COR-L47 (cell line): Measurements from ENCODE around the gene STAM.

Experiments used
- DNase-seq: peaks from one replicate; lab custom pipeline; 2025; lab: John Stamatoyannopoulos, UW

Gene STAM

DNA sequence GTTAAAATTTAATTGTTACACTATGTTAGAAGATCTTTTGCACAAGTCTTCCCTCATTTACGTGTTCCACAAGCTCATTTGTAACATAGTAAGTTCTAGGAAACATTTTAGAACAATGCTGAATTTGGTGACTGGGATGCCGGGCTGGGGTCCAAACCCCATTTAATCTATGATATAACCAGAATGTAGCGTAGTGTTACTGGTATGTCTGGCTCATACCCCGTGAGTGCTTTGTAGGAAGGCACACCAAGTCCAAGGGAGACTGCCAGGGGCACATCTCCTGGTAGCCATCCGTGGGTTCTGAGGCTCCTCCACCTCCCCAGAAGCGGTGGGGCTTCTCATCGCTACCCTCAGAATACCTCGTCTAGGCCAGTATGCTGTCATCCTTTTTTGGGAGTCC lies 86.7 kb downstream of the STAM start:
- DNase-seq = no peak

DNA sequence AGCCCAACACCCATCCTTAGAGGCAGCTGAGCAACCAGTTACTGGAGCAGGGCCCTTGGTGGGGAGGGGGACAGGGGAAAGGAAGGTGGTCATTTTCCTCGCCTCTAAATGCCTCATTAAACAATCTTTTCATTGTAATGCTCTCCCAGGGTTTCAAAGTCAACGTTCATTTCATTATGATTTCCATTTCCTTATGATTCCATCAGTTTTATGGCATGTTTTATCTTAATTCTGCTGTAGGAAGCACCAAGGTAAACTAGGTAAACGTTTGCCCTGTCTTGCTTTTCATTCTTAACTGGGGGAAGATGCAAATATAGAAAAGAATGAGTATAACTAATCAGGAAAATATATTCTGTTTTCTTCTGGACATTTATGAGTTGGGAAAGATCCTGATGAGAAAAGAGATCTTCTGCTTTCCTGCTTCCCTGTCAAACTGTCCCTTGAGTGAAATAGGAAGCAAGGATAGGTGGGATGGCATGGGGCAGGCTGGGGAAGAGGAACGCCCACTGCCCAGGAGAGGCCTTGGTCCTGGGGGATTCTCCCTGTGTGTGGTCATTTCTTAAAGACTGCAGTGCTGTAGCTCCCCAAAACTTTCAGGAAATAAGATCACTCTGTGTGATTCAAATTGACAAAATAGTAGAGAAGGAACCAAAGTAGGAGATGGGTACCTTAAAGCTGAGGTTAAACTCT lies 87.5 kb downstream of the STAM start:
- no peak for DNase-seq

GRCh38 chr10:17733620-17734019 lies 89.7 kb downstream of the STAM start:
- no peak for DNase-seq

- no peak for DNase-seq
Observed at GRCh38 chr10:17734432-17735080, 90.6 kb downstream of the STAM start.

GRCh38 chr10:17735166-17735941 lies 91.4 kb downstream of the STAM start:
- DNase-seq = no peak

DNA sequence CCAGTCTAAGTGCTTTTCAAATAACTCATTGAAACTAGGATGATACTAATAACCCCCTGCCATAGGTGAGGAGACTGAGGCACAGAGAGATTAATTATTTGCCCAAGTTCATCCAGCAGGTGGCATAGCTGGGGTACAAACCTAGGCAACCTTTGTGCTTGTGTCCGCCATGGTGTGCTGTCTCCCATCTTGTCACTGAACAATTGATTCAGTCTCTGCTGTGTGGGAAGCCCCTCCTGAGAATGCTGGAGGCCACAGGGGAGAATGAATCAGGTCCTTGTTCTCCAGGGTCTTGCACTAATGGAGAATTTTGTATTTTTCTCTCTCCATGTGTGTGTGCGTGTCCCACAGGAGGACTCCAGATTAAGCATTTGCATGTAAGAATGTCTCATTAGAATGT lies 92.3 kb downstream of the STAM start:
- no peak for DNase-seq

DNA sequence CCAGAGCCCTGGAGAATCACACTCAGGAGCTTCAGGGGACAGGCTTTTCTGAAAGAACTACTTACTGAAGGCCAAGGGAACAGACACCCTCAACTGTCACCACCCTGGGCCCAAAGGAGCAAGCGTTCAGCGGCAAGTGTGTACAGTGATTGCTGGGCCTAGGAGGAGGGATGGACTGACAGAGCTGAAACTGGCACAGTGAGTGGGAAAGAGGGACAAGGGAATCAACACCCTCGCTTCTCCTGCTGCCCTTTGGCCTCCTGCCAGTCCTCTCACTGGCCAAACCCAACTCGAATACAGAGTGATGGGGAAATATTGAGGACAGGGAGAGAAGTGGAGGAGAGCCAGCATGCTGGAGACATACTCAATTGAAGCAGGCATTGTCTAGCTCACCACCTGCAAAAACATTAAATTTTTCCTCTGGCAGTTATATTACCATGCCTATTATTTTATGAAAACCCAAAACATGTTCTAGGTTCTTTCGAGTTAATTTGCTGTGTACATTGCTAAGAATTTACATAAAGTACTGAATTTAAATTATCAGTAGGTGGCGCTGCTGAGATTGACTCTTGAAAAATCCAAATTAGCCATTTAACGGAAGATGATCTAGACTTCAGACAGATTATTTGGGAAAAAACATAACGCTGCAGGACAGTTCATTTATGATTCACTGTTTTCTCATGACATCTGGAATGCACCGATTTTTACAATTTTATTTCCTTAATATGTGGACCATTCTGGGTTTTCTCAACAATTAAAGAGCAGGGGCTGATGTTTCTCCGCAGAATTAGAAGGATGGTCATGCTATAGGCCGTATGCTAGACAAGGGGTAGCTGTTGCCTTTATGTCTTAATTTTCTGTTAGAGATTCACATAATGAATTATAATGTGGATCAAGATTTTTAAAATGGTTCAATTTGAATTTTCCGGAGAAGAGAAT lies 93.3 kb downstream of the STAM start:
- DNase-seq = no peak

- no peak for DNase-seq
Observed at GRCh38 chr10:17740668-17741067, 96.7 kb downstream of the STAM start.

- DNase-seq = no peak
Observed at GRCh38 chr10:17742918-17743317, 99.0 kb downstream of the STAM start.

DNA sequence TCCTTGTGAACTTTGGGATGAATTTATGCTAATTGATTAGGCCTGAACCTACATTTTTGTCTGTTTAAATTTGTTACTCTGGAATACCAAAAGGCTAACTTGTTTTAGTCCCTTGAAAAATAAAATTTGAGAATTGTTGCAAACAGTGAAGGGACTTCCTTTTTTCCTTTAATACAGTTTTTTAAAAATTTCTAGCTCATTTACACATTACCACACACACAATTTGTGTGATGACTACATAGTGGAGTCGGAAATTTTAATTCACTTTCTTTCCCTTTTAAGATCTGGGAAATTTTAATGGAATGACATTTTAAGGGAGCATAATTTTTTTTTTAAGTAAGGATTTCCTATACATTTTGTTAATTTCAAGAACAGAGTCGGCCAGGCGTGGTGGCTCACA lies 99.5 kb downstream of the STAM start:
- DNase-seq = no peak

GRCh38 chr10:17744341-17744861 lies 100.5 kb downstream of the STAM start:
- no peak for DNase-seq

DNA sequence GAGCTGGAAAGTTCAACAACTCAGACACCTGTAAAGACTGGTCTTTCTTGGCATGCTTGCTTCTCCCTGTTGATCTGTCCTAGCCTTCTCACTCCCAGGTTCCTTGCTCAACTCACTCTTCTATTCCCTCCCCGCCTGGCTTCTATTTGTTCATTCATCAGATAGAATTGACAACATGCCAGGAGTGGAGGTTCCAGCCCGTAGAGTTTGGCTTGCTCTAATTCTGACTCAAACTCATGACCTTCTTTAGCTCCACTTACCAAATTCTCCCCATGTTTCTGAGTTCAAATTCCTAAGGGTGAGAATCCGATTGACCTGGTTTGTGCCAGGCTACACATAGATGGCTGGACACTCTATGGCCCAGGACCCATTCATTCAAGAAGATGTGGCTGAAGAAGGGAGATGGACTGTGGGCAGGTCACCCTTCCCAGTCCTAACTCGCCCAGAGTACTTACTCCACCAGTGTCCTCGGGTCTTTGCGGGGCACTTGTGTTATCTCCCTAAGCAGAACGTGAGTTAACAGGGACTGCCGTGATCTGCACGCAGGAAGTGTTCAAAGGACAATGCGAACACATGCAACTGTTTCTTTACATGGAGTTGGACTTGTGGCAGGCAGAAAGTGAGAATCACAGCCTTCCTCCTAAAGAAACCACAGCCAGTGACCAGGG lies 104.1 kb downstream of the STAM start:
- no peak for DNase-seq

DNA sequence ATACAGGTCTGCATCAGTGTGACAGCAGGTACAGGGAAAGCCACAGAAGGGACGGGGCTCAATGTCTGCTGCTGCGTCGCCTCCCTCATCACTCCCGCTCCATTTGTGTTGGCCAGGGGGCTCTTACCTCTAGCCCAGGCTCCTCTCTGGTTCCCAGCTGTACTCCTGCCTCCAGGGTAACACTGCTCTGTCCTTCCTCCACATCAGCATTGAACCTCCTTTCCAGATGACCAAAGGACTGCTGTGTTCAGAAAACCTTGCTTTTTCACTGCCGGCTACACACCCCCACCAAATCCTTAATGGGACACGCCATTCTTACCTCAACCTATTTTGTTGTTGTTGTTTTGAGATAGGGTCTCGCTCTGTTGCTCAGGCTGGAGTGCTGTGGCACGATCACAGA lies 105.9 kb downstream of the STAM start:
- no peak for DNase-seq

GRCh38 chr10:17751781-17752445 lies 108.0 kb downstream of the STAM start, which contains the start of gene TMEM236:
Gene TMEM236, plus strand, starts transcription at chr10:17752201. Its CDS starts 95 bp downstream, at chr10:17752296.
- DNase-seq = no peak

GRCh38 chr10:17756557-17757217 lies 112.7 kb downstream of the STAM start:
- no peak for DNase-seq

DNA sequence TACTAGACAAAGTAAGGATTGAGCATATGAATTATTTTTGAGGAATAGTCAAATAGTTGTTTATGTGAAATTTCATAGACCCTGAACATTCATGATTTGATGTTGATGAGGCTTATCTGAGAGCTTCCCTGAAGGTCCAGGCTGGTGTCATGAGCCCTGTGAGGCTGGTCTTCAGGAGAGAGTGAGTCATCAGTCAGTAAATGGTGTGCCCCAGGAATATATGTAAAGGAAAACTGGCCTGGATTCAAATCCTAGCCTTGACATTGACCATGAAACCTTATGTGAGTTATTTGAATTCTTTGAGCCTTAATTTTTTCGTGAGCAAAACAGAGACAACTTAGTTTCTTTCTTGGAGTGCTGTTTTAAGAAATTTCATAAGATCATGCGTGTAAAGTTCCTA lies 114.2 kb downstream of the STAM start:
- DNase-seq = no peak

GRCh38 chr10:17758896-17759295 lies 114.9 kb downstream of the STAM start:
- DNase-seq = no peak

DNA sequence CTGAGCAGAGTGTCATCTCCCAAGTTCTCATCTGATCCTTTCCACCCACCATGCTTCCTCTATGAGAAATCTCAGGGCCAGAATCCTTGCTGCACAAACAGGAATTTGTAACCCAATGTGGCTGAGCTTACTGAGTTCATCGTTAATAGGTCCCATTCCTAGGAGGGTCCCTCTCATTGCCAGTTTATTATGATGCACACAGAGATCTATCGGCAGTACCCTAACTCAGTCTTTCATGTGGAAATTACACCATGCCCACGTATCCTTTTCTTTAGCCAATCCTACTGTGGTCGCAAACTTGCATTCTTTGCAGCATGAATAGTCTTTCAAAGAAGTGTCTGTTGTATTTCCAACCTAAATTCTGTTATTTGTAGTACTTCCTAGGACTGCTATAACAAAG lies 120.2 kb downstream of the STAM start:
- DNase-seq = no peak

DNA sequence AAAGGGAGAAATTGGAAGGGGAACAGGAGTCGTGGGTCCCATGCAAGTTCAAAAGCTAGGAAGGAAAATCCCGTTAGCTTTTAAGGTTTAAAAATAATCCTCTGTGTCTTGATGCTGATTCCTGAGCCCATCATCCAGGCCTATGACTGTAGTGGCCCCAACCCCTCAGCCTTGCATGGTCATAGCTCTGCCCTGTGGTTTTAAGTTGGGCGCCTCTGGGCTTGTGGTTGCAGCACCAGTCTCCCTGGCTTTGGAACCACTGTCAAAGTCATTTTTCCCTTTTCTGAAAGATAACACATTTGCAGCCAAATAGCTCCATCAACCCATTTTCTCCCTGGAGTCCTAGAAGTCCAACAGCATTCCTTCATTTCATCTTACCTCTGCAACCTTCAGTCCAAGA lies 121.7 kb downstream of the STAM start:
- no peak for DNase-seq
